ENCODE measurements around the gene RALGAPA2. TPM values are rescaled to one million over a fixed set of nuclear protein-coding genes. Genes with fewer than 3 reads are reported as not detected.

The RALGAPA2 gene
- total RNA-seq, 1 experiment from 2014 or later = 18.2 TPM

- ChIA-PET POLR2A (no interaction called here), CTCF (interaction anchor here (0.6 to 2.7 kb wide), 2 partner anchors 8 to 372 kb away, joined by 3 to 11 read pairs; no protein-coding TSS in a partner anchor)
- ATAC-seq (no peak), DNase-seq (ENCODE audit: low spot score) (no peak)
- Mint-ChIP-seq H3K27me3 (ENCODE audit: low read depth) (no peaks in the 10 kb centered on the region), H3K27ac (no peak overlapping the region), H3K4me3 (no peak overlapping the region), H3K36me3 (no peaks in the 10 kb centered on the region), H3K9me3 (no peaks in the 10 kb centered on the region), H3K4me1 (peaks cover 53% of the 10 kb centered on the region)
- no peak for TF ChIP-seq STAT6 (CRISPR knock-in tag; conservative IDR thresholded peaks at IDR 0.05; ENCODE audit: low read depth)
- no peak for TF ChIP-seq ZBTB43 (CRISPR knock-in tag; IDR thresholded peaks at IDR 0.05)
- no peak for TF ChIP-seq IRF2 (CRISPR knock-in tag; IDR thresholded peaks at IDR 0.05; ENCODE audit: borderline replicate concordance, low read depth)
- TF ChIP-seq ZNF232 (CRISPR knock-in tag; IDR thresholded peaks at IDR 0.05) = no peak
- TF ChIP-seq, protein P1, sequence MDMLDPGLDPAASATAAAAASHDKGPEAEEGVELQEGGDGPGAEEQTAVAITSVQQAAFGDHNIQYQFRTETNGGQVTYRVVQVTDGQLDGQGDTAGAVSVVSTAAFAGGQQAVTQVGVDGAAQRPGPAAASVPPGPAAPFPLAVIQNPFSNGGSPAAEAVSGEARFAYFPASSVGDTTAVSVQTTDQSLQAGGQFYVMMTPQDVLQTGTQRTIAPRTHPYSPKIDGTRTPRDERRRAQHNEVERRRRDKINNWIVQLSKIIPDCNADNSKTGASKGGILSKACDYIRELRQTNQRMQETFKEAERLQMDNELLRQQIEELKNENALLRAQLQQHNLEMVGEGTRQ (CRISPR knock-in tag; IDR thresholded peaks at IDR 0.05) = no peak
- TF ChIP-seq ZNF396 (CRISPR knock-in tag; IDR thresholded peaks at IDR 0.05; ENCODE audit: borderline replicate concordance) = no peak
- no peak for TF ChIP-seq TEAD1 (CRISPR knock-in tag; IDR thresholded peaks at IDR 0.05)
- TF ChIP-seq MYBL2 (CRISPR knock-in tag; IDR thresholded peaks at IDR 0.05) = no peak
- TF ChIP-seq TCF7 (CRISPR knock-in tag; IDR thresholded peaks at IDR 0.05; ENCODE audit: low read depth) = no peak
- TF ChIP-seq, protein P2, sequence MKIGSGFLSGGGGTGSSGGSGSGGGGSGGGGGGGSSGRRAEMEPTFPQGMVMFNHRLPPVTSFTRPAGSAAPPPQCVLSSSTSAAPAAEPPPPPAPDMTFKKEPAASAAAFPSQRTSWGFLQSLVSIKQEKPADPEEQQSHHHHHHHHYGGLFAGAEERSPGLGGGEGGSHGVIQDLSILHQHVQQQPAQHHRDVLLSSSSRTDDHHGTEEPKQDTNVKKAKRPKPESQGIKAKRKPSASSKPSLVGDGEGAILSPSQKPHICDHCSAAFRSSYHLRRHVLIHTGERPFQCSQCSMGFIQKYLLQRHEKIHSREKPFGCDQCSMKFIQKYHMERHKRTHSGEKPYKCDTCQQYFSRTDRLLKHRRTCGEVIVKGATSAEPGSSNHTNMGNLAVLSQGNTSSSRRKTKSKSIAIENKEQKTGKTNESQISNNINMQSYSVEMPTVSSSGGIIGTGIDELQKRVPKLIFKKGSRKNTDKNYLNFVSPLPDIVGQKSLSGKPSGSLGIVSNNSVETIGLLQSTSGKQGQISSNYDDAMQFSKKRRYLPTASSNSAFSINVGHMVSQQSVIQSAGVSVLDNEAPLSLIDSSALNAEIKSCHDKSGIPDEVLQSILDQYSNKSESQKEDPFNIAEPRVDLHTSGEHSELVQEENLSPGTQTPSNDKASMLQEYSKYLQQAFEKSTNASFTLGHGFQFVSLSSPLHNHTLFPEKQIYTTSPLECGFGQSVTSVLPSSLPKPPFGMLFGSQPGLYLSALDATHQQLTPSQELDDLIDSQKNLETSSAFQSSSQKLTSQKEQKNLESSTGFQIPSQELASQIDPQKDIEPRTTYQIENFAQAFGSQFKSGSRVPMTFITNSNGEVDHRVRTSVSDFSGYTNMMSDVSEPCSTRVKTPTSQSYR (CRISPR knock-in tag; IDR thresholded peaks at IDR 0.05) = no peak
- no peak for TF ChIP-seq ZNF512 (CRISPR knock-in tag; IDR thresholded peaks at IDR 0.05; ENCODE audit: borderline replicate concordance)
- no peak for TF ChIP-seq ZNF425 (CRISPR knock-in tag; conservative IDR thresholded peaks at IDR 0.05)
- TF ChIP-seq NFYB (CRISPR knock-in tag; conservative IDR thresholded peaks at IDR 0.05; ENCODE audit: low read depth) = no peak
- no peak for TF ChIP-seq SMAD3 (CRISPR knock-in tag; IDR thresholded peaks at IDR 0.05; ENCODE audit: borderline replicate concordance)
- no peak for TF ChIP-seq ZBTB21 (CRISPR knock-in tag; IDR thresholded peaks at IDR 0.05; ENCODE audit: borderline replicate concordance)
- TF ChIP-seq CREM (CRISPR knock-in tag; IDR thresholded peaks at IDR 0.05) = no peak
These were observed 246.0 kb downstream of the RALGAPA2 start for GRCh38 chr20:20466341-20466879.
